Muscle layer of colon (tissue), 2 donors: ENCODE measurements around the gene SH3D19.

Experiments
- H3K27ac ChIP-seq: one replicate; pipeline ENCODE4 v1.7.0; 2013; ENCODE audit warnings: low read depth, mild to moderate bottlenecking, low read length, moderate library complexity
- H3K27me3 ChIP-seq, 2 donors: one replicate each; pipeline ENCODE4 v1.7.0; 2013; ENCODE audit warnings: low read length in 2 of 2, mild to moderate bottlenecking in 2 of 2; ENCODE audit not compliant: insufficient read depth in 2 of 2, control insufficient read depth in 1 of 2
- H3K36me3 ChIP-seq: one replicate; pipeline ENCODE4 v1.7.0; 2013; ENCODE audit warnings: mild to moderate bottlenecking, low read length; ENCODE audit not compliant: insufficient read depth
- H3K4me1 ChIP-seq: one replicate; pipeline ENCODE4 v1.7.0; 2013; ENCODE audit warnings: mild to moderate bottlenecking, low read length; ENCODE audit not compliant: insufficient read depth
- H3K4me3 ChIP-seq, 2 donors: one replicate each; pipeline ENCODE4 v1.7.0; 2013; ENCODE audit warnings: low read length in 2 of 2, low read depth in 1 of 2, mild to moderate bottlenecking in 1 of 2, moderate library complexity in 1 of 2
- H3K9ac ChIP-seq: one replicate; pipeline ENCODE4 v1.7.0; 2013; ENCODE audit warnings: low read length
- H3K9me3 ChIP-seq: one replicate; pipeline ENCODE4 v1.7.0; 2013; ENCODE audit warnings: mild to moderate bottlenecking, low read length
- donor health status: abdominal sarcoma.
- donor health status: Adenocarcinoma of cecum.

Gene SH3D19

GRCh38 chr4:151202851-151203455 is 122.5 kb downstream of the SH3D19 start:
- no peak overlapping the region for H3K27ac ChIP-seq
- no peaks in the 10 kb centered on the region for H3K36me3 ChIP-seq
- H3K4me1 ChIP-seq = peaks cover 43% of the 10 kb centered on the region
- H3K27me3 ChIP-seq = no peaks in the 10 kb centered on the region
- H3K4me3 ChIP-seq = no peak overlapping the region
- H3K9ac ChIP-seq = no peak overlapping the region
- no peaks in the 10 kb centered on the region for H3K9me3 ChIP-seq

GRCh38 chr4:151202381-151202780 is 123.0 kb downstream of the SH3D19 start:
- H3K9me3 ChIP-seq = no peaks in the 10 kb centered on the region
- no peak overlapping the region for H3K4me3 ChIP-seq
- no peaks in the 10 kb centered on the region for H3K36me3 ChIP-seq
- no peak overlapping the region for H3K27ac ChIP-seq
- peaks cover 43% of the 10 kb centered on the region for H3K4me1 ChIP-seq
- no peaks in the 10 kb centered on the region for H3K27me3 ChIP-seq
- no peak overlapping the region for H3K9ac ChIP-seq

- Histone ChIP-seq H3K27me3 (no peaks in the 10 kb centered on the region), H3K36me3 (no peaks in the 10 kb centered on the region), H3K27ac (no peak overlapping the region), H3K4me3 (no peak overlapping the region), H3K4me1 (peaks cover 26% of the 10 kb centered on the region), H3K9ac (no peak overlapping the region), H3K9me3 (no peaks in the 10 kb centered on the region)
Measured at GRCh38 chr4:151199319-151200190, 125.8 kb downstream of the SH3D19 start.

GRCh38 chr4:151198748-151199147 is 126.7 kb downstream of the SH3D19 start:
- Histone ChIP-seq H3K36me3 (no peaks in the 10 kb centered on the region), H3K9ac (no peak overlapping the region), H3K4me3 (no peak overlapping the region), H3K4me1 (peaks cover 26% of the 10 kb centered on the region), H3K9me3 (no peaks in the 10 kb centered on the region), H3K27ac (no peak overlapping the region), H3K27me3 (no peaks in the 10 kb centered on the region)

- no peaks in the 10 kb centered on the region for H3K27me3 ChIP-seq
- no peak overlapping the region for H3K27ac ChIP-seq
- no peak overlapping the region for H3K9ac ChIP-seq
- no peaks in the 10 kb centered on the region for H3K9me3 ChIP-seq
- H3K4me3 ChIP-seq = no peak overlapping the region
- H3K4me1 ChIP-seq = peaks cover 14% of the 10 kb centered on the region
- no peaks in the 10 kb centered on the region for H3K36me3 ChIP-seq
Measured at GRCh38 chr4:151197247-151197646, 128.2 kb downstream of the SH3D19 start.

GRCh38 chr4:151195801-151196200 is 129.6 kb downstream of the SH3D19 start:
- Histone ChIP-seq H3K4me3 (no peak overlapping the region), H3K27ac (no peak overlapping the region), H3K9ac (no peak overlapping the region), H3K4me1 (peaks cover 14% of the 10 kb centered on the region), H3K27me3 (no peaks in the 10 kb centered on the region), H3K36me3 (no peaks in the 10 kb centered on the region), H3K9me3 (no peaks in the 10 kb centered on the region)

- H3K9me3 ChIP-seq = no peaks in the 10 kb centered on the region
- H3K27ac ChIP-seq = no peak overlapping the region
- no peak overlapping the region for H3K4me3 ChIP-seq
- no peaks in the 10 kb centered on the region for H3K27me3 ChIP-seq
- H3K4me1 ChIP-seq = peaks cover 5% of the 10 kb centered on the region
- no peaks in the 10 kb centered on the region for H3K36me3 ChIP-seq
- no peak overlapping the region for H3K9ac ChIP-seq
Measured at GRCh38 chr4:151193414-151193813, 132.0 kb downstream of the SH3D19 start.

GRCh38 chr4:151192556-151193235 is 132.7 kb downstream of the SH3D19 start:
- no peak overlapping the region for H3K9ac ChIP-seq
- H3K4me3 ChIP-seq = no peak overlapping the region
- no peaks in the 10 kb centered on the region for H3K27me3 ChIP-seq
- peaks cover 5% of the 10 kb centered on the region for H3K4me1 ChIP-seq
- no peaks in the 10 kb centered on the region for H3K36me3 ChIP-seq
- H3K27ac ChIP-seq = no peak overlapping the region
- no peaks in the 10 kb centered on the region for H3K9me3 ChIP-seq

- Histone ChIP-seq H3K27me3 (no peaks in the 10 kb centered on the region), H3K36me3 (no peaks in the 10 kb centered on the region), H3K4me1 (no peaks in the 10 kb centered on the region), H3K9ac (no peak overlapping the region), H3K27ac (no peak overlapping the region), H3K4me3 (no peak overlapping the region), H3K9me3 (no peaks in the 10 kb centered on the region)
Measured at GRCh38 chr4:151184523-151185458, 140.6 kb downstream of the SH3D19 start.

- no peaks in the 10 kb centered on the region for H3K27me3 ChIP-seq
- H3K9me3 ChIP-seq = no peaks in the 10 kb centered on the region
- no peak overlapping the region for H3K27ac ChIP-seq
- H3K9ac ChIP-seq = no peak overlapping the region
- no peaks in the 10 kb centered on the region for H3K36me3 ChIP-seq
- no peak overlapping the region for H3K4me3 ChIP-seq
- no peaks in the 10 kb centered on the region for H3K4me1 ChIP-seq
Measured at GRCh38 chr4:151182455-151182996, 142.9 kb downstream of the SH3D19 start.
